Measurements from ENCODE around the gene MYL12A.

DNA sequence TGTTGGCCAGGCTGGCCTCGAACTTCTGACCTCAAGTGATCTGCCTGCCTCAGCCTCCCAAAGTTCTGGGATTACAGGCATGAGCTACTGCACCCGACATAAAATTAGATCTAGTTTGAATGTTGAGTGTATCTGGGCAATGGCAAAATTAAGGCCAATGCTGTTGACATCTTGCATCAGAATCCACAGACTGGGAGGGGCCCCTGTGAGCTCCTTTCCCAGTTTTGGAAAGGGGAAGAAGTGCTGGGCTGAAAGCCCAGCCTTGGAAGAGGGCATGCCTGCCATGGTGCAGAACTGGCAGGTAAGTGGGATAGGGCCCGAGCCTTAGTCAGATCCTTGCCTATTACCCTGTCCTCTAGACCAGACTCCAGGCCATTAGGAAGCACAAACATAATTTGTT lies 23.4 kb upstream of the MYL12A start:
- TF ChIP-seq, protein P1, sequence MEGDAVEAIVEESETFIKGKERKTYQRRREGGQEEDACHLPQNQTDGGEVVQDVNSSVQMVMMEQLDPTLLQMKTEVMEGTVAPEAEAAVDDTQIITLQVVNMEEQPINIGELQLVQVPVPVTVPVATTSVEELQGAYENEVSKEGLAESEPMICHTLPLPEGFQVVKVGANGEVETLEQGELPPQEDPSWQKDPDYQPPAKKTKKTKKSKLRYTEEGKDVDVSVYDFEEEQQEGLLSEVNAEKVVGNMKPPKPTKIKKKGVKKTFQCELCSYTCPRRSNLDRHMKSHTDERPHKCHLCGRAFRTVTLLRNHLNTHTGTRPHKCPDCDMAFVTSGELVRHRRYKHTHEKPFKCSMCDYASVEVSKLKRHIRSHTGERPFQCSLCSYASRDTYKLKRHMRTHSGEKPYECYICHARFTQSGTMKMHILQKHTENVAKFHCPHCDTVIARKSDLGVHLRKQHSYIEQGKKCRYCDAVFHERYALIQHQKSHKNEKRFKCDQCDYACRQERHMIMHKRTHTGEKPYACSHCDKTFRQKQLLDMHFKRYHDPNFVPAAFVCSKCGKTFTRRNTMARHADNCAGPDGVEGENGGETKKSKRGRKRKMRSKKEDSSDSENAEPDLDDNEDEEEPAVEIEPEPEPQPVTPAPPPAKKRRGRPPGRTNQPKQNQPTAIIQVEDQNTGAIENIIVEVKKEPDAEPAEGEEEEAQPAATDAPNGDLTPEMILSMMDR (IDR thresholded peaks at IDR 0.05), result no peak
- TF ChIP-seq CREB1 (CRISPR knock-in tag; IDR thresholded peaks at IDR 0.05) (no peak), ELF4 (CRISPR knock-in tag; IDR thresholded peaks at IDR 0.05; ENCODE audit: low read depth) (no peak), NR3C1 (CRISPR knock-in tag; conservative IDR thresholded peaks at IDR 0.05; ENCODE audit: low read depth) (no peak), MXD4 (CRISPR knock-in tag; IDR thresholded peaks at IDR 0.05; ENCODE audit: borderline replicate concordance) (no peak), ZNF219 (CRISPR knock-in tag; IDR thresholded peaks at IDR 0.05; ENCODE audit: borderline replicate concordance) (no peak), TP53 (CRISPR knock-in tag; IDR thresholded peaks at IDR 0.05) (no peak)
- TF ChIP-seq, protein P2, sequence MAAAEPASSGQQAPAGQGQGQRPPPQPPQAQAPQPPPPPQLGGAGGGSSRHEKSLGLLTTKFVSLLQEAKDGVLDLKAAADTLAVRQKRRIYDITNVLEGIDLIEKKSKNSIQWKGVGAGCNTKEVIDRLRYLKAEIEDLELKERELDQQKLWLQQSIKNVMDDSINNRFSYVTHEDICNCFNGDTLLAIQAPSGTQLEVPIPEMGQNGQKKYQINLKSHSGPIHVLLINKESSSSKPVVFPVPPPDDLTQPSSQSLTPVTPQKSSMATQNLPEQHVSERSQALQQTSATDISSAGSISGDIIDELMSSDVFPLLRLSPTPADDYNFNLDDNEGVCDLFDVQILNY (CRISPR knock-in tag; IDR thresholded peaks at IDR 0.05), result no peak
- TF ChIP-seq, protein P3, sequence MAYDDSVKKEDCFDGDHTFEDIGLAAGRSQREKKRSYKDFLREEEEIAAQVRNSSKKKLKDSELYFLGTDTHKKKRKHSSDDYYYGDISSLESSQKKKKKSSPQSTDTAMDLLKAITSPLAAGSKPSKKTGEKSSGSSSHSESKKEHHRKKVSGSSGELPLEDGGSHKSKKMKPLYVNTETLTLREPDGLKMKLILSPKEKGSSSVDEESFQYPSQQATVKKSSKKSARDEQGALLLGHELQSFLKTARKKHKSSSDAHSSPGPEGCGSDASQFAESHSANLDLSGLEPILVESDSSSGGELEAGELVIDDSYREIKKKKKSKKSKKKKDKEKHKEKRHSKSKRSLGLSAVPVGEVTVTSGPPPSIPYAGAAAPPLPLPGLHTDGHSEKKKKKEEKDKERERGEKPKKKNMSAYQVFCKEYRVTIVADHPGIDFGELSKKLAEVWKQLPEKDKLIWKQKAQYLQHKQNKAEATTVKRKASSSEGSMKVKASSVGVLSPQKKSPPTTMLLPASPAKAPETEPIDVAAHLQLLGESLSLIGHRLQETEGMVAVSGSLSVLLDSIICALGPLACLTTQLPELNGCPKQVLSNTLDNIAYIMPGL (CRISPR knock-in tag; IDR thresholded peaks at IDR 0.05), result no peak
